IPS-NIHi11 (cell line): ENCODE results near the gene RIT1.

Experiments used
- DNase-seq: peaks from one replicate; pipeline ENCODE4 v3.0.0; 2012; ENCODE audit warnings: mixed read lengths, low spot score

Gene RIT1

GRCh38 chr1:155856975-155857930, 53.9 kb downstream of the RIT1 start, which contains the start of gene GON4L:
Gene GON4L (minus strand): TSS chr1:155857214. CDS start chr1:155853780, 3,434 bp downstream.
- peak; percentile 94 for DNase-seq

DNA sequence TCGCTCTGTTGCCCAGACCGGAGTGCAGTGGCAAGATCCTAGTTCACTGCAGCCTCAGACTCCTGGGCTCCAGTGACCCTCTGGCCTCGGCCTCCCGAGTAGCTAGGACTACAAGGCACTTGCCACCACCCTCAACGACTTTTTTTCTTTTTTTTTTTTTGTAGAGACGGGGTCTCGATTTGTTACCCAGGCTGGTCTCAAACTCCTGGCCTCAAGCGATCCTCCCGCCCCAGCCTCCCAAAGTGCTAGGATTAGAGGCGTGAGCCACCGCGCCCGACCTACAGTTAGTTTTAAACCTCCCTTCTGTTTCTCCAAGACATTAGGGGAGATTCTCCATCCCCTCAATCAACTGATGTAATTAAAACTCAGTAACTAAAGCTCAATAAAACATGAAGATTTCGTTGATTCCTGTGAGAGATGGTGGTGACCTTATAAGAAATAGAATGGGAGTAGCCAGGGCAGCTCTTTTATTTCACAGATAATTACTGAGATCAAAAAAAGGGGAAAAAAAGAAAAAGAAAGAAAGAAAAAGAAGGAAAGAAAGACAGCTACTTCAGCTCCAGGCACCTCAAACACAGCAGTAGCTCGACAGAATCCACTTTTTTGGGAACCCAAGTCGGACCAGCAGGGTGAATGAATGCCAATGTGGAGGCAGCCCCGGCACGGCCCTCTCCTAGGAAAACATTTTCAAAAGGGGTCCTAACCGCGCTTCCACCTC, 54.7 kb downstream of the RIT1 start:
- DNase-seq = no peak

DNA sequence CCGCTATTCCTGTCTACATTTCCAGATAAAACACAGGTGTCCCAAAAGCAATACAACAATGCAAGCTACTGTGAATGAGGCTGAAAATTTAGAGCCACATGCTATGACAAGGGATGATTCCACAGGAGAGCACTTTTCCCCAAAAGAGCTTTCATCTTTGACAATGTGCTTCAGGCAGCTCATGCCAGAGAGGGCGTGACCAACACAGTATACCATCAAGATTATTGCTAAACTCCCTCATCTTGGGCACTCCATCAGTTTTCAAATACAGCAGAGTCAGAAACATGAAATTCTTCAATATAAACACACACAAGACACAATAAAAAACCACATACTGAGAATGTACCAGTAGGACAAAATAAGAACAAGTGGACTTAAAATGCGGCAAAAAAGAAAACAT, 60.8 kb downstream of the RIT1 start:
- DNase-seq = no peak

DNA sequence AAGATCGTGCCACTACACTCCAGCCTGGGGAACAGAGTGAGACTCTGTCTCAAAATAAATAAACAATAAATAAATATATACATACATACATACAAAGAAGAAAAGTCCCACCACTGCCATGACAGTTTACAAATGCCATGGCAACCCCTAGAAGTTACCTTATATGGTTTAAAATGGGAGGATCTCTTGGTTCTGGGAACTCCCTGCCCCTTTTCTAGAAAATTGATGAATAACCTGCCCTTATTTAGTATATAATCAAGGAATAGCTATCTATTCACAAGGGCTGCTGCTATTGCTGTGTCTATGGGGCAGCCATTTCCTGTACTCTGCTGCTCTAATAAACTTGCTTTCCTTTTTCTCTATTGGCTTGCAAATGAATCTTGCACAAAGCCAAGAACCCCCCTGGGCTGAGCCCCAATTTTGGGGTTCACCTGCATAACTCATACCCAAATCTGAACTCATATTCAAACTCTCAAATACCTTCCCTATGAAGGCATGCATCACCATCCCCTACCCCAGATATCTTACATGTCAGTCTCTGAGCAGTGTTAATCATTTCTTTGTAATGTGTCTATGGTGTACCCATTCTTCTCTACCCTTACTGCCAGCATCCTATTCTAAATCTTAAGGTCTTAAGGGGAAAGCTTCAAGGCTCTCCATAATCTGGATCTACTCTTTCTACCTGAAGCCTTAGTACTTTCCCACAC, 63.2 kb downstream of the RIT1 start:
- no peak for DNase-seq
